ENCODE results near the gene ANKRD30A.

Gene ANKRD30A

DNA sequence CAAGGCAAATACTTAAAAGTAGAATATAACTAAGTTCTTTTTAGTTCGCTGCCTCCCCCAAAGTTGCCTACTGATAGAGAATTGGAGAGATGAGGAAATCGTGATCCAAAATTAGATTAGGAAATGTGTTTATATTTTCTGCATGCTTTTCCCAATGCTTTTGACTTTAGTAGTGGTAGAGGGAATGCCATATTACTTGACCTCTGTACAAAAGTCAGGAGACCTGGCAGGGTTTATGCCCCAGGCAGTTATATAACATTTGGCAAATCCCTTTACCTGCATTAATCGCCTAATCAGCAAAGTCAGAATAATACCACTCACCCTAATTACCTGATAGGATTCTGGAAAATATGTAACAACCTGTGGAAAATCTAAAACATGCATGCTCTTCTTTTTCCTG lies 142.9 kb downstream of the ANKRD30A start:
- no peak overlapping the region for H3K4me3 ChIP-seq (ENCODE audit: low read length)
- no peaks in the 10 kb centered on the region for H3K36me3 ChIP-seq (ENCODE audit: insufficient read depth, low read length)
- H3K4me1 ChIP-seq (ENCODE audit: control insufficient read depth, insufficient read depth, low read length): no peaks in the 10 kb centered on the region
- H3K9me3 ChIP-seq (replicated peaks; ENCODE audit: low read length): no peaks in the 10 kb centered on the region
- H3K27me3 ChIP-seq (ENCODE audit: control insufficient read depth, insufficient read depth, low read length): no peaks in the 10 kb centered on the region
- no peak overlapping the region for H3K4me2 ChIP-seq (ENCODE audit: low read length)
- H3K9ac ChIP-seq (ENCODE audit: low read depth, low read length): no peak overlapping the region

DNA sequence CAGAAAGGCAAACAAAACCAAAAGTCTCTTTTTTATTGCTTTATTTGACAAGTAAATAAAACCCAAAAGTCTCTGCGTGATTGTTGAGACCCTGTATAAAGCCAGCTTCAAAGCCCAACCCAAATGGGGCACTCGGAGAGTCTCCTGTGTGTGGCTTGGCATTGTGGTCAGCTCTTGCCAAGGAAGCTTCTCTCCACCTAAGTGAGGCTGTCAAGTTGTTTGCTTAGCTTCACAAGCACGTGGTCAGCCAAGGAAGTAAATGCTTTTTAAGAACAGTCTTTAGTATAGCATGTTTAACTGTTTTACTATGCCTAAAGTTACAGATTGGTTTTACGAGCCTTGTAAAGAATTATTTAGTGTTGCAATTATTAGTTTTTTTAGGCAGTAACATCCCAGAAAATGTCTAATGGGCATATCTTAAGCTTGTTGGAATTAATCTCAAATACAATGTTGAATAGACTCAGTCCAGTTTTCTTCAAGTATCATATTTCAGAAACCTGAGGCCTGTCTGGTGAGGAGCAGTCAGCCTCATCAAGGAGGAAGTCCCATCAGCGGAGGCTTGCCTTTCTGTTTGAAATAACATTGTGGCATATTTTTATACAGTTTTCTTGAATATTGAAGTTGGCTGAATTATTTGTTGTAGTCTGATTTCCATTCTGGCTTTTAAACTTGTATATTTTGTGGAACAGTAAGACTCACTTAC lies 144.3 kb downstream of the ANKRD30A start:
- no peaks in the 10 kb centered on the region for H3K27me3 ChIP-seq (ENCODE audit: control insufficient read depth, insufficient read depth, low read length)

DNA sequence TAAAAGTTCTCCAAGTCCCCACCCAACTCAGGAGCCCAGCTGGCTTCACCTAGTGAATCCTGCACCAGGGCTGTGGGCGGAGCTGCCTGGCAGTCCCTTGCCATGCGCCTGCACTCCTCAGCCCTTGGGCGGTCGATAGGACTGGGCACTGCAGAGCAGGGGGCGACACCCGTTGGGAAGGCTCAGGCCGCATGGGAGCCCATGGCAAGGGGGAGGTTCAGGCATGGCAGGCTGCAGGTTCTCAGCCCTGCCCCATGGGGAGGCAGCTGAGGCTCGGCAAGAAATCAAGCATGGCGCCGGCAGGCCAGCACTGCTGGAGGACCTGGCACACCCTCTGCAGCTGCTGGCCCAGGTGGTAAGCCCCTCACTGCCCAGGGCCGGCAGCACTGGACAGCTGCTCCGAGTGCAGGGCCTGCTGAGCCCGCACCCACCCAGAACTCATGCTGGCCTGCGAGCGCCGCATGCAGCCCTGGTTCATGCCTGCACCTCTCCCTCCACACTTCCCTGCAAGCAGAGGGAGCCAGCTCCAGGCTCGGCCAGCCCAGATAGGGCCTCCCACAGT lies 149.9 kb downstream of the ANKRD30A start:
- no peaks in the 10 kb centered on the region for H3K36me3 ChIP-seq (ENCODE audit: insufficient read depth, low read length)
- no peaks in the 10 kb centered on the region for H3K9me3 ChIP-seq (replicated peaks; ENCODE audit: low read length)
- H3K4me3 ChIP-seq (ENCODE audit: low read length): no peak overlapping the region

More for the DNA sequence above, 144.3 kb downstream of the ANKRD30A start:
- Histone ChIP-seq H3K4me3 (ENCODE audit: low read length) (no peak overlapping the region), H3K9ac (ENCODE audit: low read depth, low read length) (no peak overlapping the region), H3K4me2 (ENCODE audit: low read length) (no peak overlapping the region), H3K36me3 (ENCODE audit: insufficient read depth, low read length) (no peaks in the 10 kb centered on the region), H3K4me1 (ENCODE audit: control insufficient read depth, insufficient read depth, low read length) (no peaks in the 10 kb centered on the region), H3K9me3 (replicated peaks; ENCODE audit: low read length) (no peaks in the 10 kb centered on the region)

GRCh38 chr10:37285063-37285462 lies 159.7 kb downstream of the ANKRD30A start:
- no peaks in the 10 kb centered on the region for H3K27me3 ChIP-seq (ENCODE audit: control insufficient read depth, insufficient read depth, low read length)
- H3K9ac ChIP-seq (ENCODE audit: low read depth, low read length): no peak overlapping the region
- no peaks in the 10 kb centered on the region for H3K9me3 ChIP-seq (replicated peaks; ENCODE audit: low read length)
- H3K4me3 ChIP-seq (ENCODE audit: low read length): no peak overlapping the region
- H3K36me3 ChIP-seq (ENCODE audit: insufficient read depth, low read length): no peaks in the 10 kb centered on the region
- no peaks in the 10 kb centered on the region for H3K4me1 ChIP-seq (ENCODE audit: control insufficient read depth, insufficient read depth, low read length)
- H3K4me2 ChIP-seq (ENCODE audit: low read length): no peak overlapping the region

More for the DNA sequence above, 149.9 kb downstream of the ANKRD30A start:
- H3K9ac ChIP-seq (ENCODE audit: low read depth, low read length): no peak overlapping the region
- no peaks in the 10 kb centered on the region for H3K27me3 ChIP-seq (ENCODE audit: control insufficient read depth, insufficient read depth, low read length)
- H3K4me1 ChIP-seq (ENCODE audit: control insufficient read depth, insufficient read depth, low read length): no peaks in the 10 kb centered on the region
- H3K4me2 ChIP-seq (ENCODE audit: low read length): no peak overlapping the region

DNA sequence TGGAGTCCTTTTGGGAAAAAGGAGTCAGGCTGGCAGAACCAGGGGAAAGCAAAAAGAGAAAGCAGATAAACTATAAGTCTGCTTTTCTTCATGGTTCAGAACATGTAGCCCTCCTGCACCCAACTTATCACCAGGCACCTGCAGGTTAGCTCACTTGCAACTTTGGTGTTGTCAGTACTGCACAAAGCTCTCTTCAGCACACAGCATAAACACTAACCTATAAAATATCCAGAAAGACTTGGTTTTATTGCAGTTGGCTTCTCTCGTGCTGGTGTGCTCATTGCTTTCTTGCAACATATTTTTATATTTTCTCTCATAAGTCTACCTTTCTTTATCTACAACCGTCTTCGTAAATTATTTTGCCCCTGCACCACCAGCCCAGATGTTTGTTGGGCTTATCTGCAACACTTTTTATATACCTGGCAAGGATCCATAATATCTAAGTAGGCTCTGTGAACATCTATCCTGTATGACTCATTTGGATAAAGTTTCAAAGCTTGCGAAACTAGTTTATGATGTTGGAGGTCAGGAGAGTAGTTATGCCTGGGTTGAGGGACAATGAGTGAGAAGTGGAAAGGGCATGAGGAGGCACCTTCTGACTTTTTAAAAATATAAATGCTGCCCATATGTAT lies 164.6 kb downstream of the ANKRD30A start:
- Histone ChIP-seq H3K27me3 (ENCODE audit: control insufficient read depth, insufficient read depth, low read length) (no peaks in the 10 kb centered on the region), H3K9ac (ENCODE audit: low read depth, low read length) (no peak overlapping the region)

GRCh38 chr10:37301271-37301670 lies 175.9 kb downstream of the ANKRD30A start:
- Histone ChIP-seq H3K36me3 (ENCODE audit: insufficient read depth, low read length) (no peaks in the 10 kb centered on the region), H3K9ac (ENCODE audit: low read depth, low read length) (no peak overlapping the region), H3K4me1 (ENCODE audit: control insufficient read depth, insufficient read depth, low read length) (no peaks in the 10 kb centered on the region), H3K9me3 (replicated peaks; ENCODE audit: low read length) (no peaks in the 10 kb centered on the region), H3K4me3 (ENCODE audit: low read length) (no peak overlapping the region), H3K4me2 (ENCODE audit: low read length) (no peak overlapping the region), H3K27me3 (ENCODE audit: control insufficient read depth, insufficient read depth, low read length) (no peaks in the 10 kb centered on the region)

More for the DNA sequence above, 164.6 kb downstream of the ANKRD30A start:
- Histone ChIP-seq H3K4me3 (ENCODE audit: low read length) (no peak overlapping the region), H3K4me1 (ENCODE audit: control insufficient read depth, insufficient read depth, low read length) (no peaks in the 10 kb centered on the region), H3K4me2 (ENCODE audit: low read length) (no peak overlapping the region), H3K9me3 (replicated peaks; ENCODE audit: low read length) (no peaks in the 10 kb centered on the region), H3K36me3 (ENCODE audit: insufficient read depth, low read length) (no peaks in the 10 kb centered on the region)

DNA sequence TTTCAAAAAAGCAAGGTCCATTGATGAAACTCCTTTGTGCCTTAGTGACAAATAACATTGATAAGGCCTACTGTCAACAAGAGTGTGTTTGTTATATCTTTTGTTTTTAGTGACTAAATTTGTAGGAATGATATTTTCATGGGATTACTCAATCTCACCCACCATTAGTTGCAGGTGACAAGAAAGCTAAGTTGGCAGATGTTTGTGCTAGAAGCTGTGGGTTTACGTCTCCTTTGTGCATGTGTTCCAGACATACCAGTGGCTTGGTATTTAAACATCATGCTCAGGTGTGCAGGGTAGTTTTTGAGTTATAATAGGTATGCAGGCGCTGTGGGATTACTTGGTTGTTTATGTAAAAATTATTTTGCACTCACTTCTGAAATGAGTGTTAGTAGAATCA lies 178.6 kb downstream of the ANKRD30A start:
- Histone ChIP-seq H3K4me1 (ENCODE audit: control insufficient read depth, insufficient read depth, low read length) (no peaks in the 10 kb centered on the region), H3K36me3 (ENCODE audit: insufficient read depth, low read length) (no peaks in the 10 kb centered on the region), H3K9me3 (replicated peaks; ENCODE audit: low read length) (no peaks in the 10 kb centered on the region), H3K4me2 (ENCODE audit: low read length) (no peak overlapping the region), H3K27me3 (ENCODE audit: control insufficient read depth, insufficient read depth, low read length) (no peaks in the 10 kb centered on the region), H3K4me3 (ENCODE audit: low read length) (no peak overlapping the region), H3K9ac (ENCODE audit: low read depth, low read length) (no peak overlapping the region)

GRCh38 chr10:37314350-37314749 lies 189.0 kb downstream of the ANKRD30A start:
- Histone ChIP-seq H3K27me3 (ENCODE audit: control insufficient read depth, insufficient read depth, low read length) (no peaks in the 10 kb centered on the region), H3K4me2 (ENCODE audit: low read length) (no peak overlapping the region), H3K36me3 (ENCODE audit: insufficient read depth, low read length) (no peaks in the 10 kb centered on the region), H3K4me1 (ENCODE audit: control insufficient read depth, insufficient read depth, low read length) (no peaks in the 10 kb centered on the region), H3K9me3 (replicated peaks; ENCODE audit: low read length) (no peaks in the 10 kb centered on the region), H3K9ac (ENCODE audit: low read depth, low read length) (no peak overlapping the region), H3K4me3 (ENCODE audit: low read length) (no peak overlapping the region)

DNA sequence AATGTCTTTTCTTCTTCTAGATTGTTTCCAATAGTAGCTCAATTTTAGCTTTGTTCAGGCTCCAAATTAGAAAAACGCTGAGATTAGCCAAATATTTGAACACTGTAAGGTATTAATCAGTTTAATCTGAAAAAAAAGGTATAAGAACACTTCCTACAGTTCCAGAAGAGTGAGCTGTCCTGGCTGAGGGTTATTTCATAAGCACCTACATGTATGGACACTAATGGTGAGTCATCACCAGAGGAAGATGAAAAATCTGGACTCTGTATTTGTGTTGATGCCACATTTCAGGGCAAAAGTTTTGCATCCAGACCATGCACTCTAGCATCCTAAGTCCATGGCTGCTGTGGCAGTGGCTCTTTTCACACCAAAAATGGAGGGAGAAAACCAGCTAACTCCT lies 189.5 kb downstream of the ANKRD30A start:
- no peaks in the 10 kb centered on the region for H3K9me3 ChIP-seq (replicated peaks; ENCODE audit: low read length)
- no peak overlapping the region for H3K4me2 ChIP-seq (ENCODE audit: low read length)
- H3K4me3 ChIP-seq (ENCODE audit: low read length): no peak overlapping the region
- H3K4me1 ChIP-seq (ENCODE audit: control insufficient read depth, insufficient read depth, low read length): no peaks in the 10 kb centered on the region
- no peaks in the 10 kb centered on the region for H3K36me3 ChIP-seq (ENCODE audit: insufficient read depth, low read length)
- H3K27me3 ChIP-seq (ENCODE audit: control insufficient read depth, insufficient read depth, low read length): no peaks in the 10 kb centered on the region
- H3K9ac ChIP-seq (ENCODE audit: low read depth, low read length): no peak overlapping the region

- no peaks in the 10 kb centered on the region for H3K4me1 ChIP-seq (ENCODE audit: control insufficient read depth, insufficient read depth, low read length)
- H3K9me3 ChIP-seq (replicated peaks; ENCODE audit: low read length): no peaks in the 10 kb centered on the region
- H3K36me3 ChIP-seq (ENCODE audit: insufficient read depth, low read length): no peaks in the 10 kb centered on the region
- no peak overlapping the region for H3K4me2 ChIP-seq (ENCODE audit: low read length)
- no peak overlapping the region for H3K9ac ChIP-seq (ENCODE audit: low read depth, low read length)
- H3K27me3 ChIP-seq (ENCODE audit: control insufficient read depth, insufficient read depth, low read length): no peaks in the 10 kb centered on the region
- H3K4me3 ChIP-seq (ENCODE audit: low read length): no peak overlapping the region
Measured at GRCh38 chr10:37344413-37344812, 219.0 kb downstream of the ANKRD30A start.

- Histone ChIP-seq H3K4me2 (ENCODE audit: low read length) (no peak overlapping the region), H3K27me3 (ENCODE audit: control insufficient read depth, insufficient read depth, low read length) (no peaks in the 10 kb centered on the region), H3K9me3 (replicated peaks; ENCODE audit: low read length) (no peaks in the 10 kb centered on the region), H3K9ac (ENCODE audit: low read depth, low read length) (no peak overlapping the region), H3K4me3 (ENCODE audit: low read length) (no peak overlapping the region), H3K4me1 (ENCODE audit: control insufficient read depth, insufficient read depth, low read length) (peaks cover 11% of the 10 kb centered on the region), H3K36me3 (ENCODE audit: insufficient read depth, low read length) (no peaks in the 10 kb centered on the region)
Measured at GRCh38 chr10:37379991-37380390, 254.6 kb downstream of the ANKRD30A start.

DNA sequence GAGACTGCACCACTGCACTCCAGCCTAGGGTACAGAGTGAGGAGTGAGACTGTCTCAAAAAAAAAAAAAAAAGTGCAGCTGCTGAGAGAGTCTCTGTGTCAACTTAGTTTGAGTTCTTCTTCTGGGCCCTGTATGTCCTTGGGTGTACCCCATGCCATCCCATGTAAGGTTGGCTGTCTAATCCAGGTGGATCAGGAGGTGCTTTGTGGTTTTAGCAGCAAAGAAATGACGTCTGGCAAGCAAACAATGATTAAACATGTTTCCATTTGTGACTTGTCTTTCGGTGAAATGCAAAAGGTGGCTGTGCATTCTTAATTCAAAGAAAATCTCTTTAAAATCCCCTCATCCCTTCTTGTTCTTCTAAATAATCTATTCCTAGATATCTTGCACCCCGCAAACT lies 255.9 kb downstream of the ANKRD30A start:
- Histone ChIP-seq H3K27me3 (ENCODE audit: control insufficient read depth, insufficient read depth, low read length) (no peaks in the 10 kb centered on the region), H3K36me3 (ENCODE audit: insufficient read depth, low read length) (no peaks in the 10 kb centered on the region), H3K4me2 (ENCODE audit: low read length) (no peak overlapping the region), H3K9ac (ENCODE audit: low read depth, low read length) (no peak overlapping the region), H3K4me3 (ENCODE audit: low read length) (no peak overlapping the region), H3K4me1 (ENCODE audit: control insufficient read depth, insufficient read depth, low read length) (peaks cover 11% of the 10 kb centered on the region), H3K9me3 (replicated peaks; ENCODE audit: low read length) (no peaks in the 10 kb centered on the region)

Data from skeletal muscle satellite cell (primary cell).